Left ventricle myocardium superior (tissue), 1 donor: ENCODE data around the gene GDA. TPM values are rescaled to one million over a fixed set of nuclear protein-coding genes. Genes with fewer than 3 reads are reported as not detected.

Experiments
- total RNA-seq: library from RNA; stranded (reverse); fragmentation: NEBNext Ultra II Directional; extraction: Animal tissue kit (Norgen Biotek cat#: 25700); gene quantifications from one replicate; pipeline ENCODE4 v1.2.1, GENCODE V29; 2021
- donor health status: DM: no; HTN: yes; CAD: no; lungs with severe emphysema.

Gene GDA
- total RNA-seq, 1 donor from 2014 or later = 2.0 TPM

Other genes starting within 250 kb of the GDA start
- gene ABHD17B, start 238.2 kb upstream of the GDA start, total RNA-seq = 11.3 TPM
- 7.3 TPM for gene C9orf85, start 237.8 kb upstream of the GDA start, total RNA-seq
- not detected for gene C9orf57, start 88.8 kb upstream of the GDA start, total RNA-seq
- 174 TPM for gene ZFAND5, start 215.8 kb downstream of the GDA start, total RNA-seq